Activated effector memory CD4-positive, alpha-beta T cell treated with Interleukin-2 at 50 U/mL for 16 hours (primary cell): ENCODE data around the gene INPP5F.

ENCODE experiments used
- DNase-seq: peaks from one replicate; pipeline ENCODE4 v3.0.0-alpha.2; 2020

The INPP5F gene, protein sequence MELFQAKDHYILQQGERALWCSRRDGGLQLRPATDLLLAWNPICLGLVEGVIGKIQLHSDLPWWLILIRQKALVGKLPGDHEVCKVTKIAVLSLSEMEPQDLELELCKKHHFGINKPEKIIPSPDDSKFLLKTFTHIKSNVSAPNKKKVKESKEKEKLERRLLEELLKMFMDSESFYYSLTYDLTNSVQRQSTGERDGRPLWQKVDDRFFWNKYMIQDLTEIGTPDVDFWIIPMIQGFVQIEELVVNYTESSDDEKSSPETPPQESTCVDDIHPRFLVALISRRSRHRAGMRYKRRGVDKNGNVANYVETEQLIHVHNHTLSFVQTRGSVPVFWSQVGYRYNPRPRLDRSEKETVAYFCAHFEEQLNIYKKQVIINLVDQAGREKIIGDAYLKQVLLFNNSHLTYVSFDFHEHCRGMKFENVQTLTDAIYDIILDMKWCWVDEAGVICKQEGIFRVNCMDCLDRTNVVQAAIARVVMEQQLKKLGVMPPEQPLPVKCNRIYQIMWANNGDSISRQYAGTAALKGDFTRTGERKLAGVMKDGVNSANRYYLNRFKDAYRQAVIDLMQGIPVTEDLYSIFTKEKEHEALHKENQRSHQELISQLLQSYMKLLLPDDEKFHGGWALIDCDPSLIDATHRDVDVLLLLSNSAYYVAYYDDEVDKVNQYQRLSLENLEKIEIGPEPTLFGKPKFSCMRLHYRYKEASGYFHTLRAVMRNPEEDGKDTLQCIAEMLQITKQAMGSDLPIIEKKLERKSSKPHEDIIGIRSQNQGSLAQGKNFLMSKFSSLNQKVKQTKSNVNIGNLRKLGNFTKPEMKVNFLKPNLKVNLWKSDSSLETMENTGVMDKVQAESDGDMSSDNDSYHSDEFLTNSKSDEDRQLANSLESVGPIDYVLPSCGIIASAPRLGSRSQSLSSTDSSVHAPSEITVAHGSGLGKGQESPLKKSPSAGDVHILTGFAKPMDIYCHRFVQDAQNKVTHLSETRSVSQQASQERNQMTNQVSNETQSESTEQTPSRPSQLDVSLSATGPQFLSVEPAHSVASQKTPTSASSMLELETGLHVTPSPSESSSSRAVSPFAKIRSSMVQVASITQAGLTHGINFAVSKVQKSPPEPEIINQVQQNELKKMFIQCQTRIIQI

GRCh38 chr10:119725828-119726675 lies at the start of gene INPP5F:
TSS of gene INPP5F (plus strand) at chr10:119726050. CDS start at chr10:119726263, 213 bp downstream.
- DNase-seq = peak; percentile 99

- no peak for DNase-seq
These were observed 48.7 kb upstream of the INPP5F start for GRCh38 chr10:119677126-119677525.

- no peak for DNase-seq
These were observed 47.7 kb upstream of the INPP5F start for GRCh38 chr10:119677904-119678755.

DNA sequence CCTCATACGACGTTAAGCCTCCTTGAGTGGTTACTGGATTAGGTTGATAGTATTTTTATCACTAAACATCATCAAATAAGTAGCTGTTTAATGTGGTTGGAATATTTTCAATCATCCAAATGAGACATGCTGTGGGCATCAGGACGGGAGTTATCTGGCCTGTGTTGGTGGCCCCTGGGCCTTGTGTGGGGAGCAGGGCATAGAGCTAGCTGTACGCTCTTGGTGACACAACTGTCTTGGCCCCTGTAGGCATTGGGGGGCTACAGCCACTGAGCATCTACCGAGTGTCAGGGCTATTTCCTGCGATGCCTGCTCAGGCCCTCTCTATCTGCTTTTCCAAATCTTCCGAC lies 46.4 kb upstream of the INPP5F start:
- no peak for DNase-seq

DNA sequence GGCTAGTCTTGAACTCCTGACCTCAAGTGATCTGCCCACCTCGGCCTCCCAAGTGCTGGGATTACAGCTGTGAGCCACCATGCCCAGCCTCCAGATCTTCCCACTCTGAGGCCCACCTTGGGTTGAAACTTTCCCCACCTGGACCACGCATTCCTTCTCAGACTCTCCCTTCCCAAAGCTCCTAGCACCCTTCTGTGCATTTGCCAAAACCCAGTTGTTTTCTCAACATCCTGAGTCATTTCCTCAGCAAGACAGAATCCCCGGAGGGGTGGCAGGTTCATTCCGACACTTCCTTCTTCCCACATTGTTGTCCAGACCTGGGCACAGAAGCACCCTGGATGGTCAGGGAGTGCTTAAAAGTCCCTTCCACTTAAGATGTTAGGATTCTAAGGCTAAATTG lies 45.8 kb upstream of the INPP5F start:
- no peak for DNase-seq

DNA sequence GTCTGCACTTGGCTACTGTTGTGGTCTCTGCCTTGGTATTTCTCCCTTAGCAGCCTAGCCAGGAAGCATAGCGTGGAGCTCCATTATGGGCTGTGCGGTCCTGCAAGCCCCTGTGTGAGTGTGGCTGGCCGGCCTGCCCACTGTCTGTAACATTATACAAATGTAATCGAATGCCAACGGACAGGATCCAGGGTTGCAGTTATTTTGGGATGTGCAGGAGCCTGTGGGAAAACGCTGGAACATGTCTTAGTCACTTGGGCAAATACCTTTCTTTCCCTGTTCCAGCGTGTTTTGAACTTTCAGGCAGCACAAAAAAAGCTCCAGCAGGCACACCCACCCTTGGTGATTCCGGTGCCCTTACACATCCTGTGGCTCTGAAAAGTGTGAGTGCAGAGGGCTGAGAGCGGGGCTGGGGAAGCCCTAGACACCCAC lies 45.2 kb upstream of the INPP5F start:
- no peak for DNase-seq

DNA sequence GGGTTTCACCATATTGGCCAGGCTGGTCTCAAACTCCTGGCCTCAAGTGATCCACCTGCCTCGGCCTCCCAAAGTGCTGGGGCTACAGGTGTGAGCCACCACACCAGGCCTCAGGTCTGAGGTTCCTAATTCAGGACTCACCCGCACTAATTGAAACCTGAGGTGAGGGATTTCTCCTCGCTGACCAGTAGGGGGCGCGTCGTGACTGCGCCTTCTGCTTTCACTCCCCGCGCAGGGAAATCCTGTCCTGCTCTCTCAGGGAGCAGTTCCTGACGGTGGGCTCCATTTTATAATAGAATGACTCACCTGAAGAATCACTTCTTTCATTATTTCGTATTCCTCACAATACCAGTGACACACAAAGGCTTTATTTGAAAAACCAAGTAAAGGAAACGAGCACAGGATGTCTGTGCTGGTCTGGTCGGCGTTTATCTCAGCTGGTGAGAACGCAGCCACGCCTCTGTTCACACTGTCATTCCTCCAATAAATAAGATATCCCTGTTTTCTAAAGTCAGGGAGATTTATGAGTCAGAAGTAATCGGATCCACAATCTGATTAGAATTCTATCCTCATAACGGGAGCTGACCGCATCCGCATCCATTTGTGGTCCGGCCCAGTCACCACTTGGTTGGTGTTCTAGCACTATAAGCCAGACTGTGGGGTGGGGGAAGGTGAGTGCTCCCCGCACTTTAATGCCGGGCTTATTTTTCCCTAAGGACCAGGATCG lies 39.2 kb upstream of the INPP5F start:
- DNase-seq = peak; percentile 66

DNA sequence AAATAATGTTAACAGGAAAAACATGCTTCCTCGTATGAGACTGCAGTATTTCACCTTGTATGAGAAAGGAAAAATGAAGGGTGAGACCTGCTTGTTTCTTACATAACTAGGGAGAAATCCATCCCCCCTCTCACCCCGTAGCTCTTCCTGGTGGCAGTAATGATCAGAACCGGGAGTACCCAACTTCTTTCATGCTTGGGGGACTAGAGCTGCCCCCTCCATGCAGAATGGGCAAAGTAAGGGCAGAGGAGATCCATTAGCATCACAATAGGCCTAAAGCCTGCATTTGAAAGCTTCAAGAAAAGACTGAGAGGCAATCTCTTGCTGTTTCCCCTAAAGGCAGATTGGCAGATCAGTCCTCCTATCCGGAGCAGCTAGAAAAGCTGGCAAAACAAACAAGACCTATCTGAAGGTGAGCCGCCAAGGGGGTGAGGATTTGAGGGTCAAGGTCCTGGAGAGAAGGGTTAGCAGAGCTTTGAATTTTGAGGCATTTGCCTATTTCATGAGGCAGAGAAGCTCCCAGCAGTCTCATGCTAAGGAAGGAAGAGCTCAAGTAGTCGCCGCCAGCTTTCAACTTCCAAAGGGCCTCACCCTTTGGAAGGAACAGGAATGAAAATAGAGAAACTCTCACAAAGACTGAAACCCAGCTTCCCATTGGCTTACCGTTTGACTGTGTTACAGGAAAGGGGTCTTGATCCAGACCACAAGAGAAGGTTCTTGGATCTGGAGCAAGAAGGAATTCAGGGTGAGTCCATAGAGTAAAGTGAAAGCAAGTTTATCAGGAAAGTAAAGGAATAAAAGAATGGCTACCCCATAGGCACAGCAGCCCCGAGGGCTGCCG lies 38.4 kb upstream of the INPP5F start:
- DNase-seq = no peak

DNA sequence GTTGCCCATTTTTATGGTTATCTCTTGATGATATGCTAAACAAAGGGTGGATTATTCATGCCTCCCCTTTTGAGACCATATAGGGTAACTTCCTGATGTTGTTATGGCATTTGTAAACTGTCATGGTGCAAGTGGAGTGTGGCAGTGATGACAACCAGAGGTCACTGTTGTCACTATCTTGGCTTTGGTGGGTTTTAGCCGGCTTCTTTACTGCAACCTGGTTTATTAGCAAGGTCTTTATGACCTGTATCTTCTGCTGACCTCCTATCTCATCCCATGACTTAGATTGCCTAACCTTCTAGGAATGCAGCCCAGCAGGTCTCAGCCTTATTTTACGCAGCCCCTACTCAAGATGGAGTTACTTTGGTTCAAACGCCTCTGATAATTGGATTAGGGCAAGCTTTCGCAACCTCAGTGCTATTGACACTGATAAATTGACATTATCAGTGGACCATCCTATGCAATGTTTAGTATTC lies 37.8 kb upstream of the INPP5F start:
- no peak for DNase-seq

DNA sequence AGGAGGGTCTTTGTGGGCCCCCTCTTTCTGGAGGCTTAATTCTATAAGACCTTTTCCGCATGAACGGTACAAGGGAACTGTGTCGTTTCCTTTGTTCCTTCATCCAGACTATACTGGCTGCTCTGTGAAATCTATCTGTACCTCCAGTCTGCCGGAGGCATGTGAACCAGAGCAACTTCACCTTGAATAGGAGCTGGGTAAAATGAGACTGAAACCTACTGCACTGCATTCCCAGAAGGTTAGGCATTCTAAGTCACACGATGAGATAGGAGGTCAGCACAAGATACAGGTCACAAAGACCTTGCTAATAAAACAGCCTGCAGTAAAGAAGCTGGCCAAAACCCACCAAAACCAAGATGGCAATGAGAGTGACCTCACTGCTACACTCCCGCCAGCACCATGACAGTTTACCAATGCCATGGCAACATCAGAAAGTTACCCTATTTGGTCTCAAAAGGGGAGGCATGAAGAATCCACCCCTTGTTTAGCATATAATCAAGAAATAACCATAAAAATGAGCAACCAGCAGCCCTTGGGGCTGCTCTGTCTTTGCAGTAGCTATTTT lies 36.8 kb upstream of the INPP5F start:
- DNase-seq = no peak

DNA sequence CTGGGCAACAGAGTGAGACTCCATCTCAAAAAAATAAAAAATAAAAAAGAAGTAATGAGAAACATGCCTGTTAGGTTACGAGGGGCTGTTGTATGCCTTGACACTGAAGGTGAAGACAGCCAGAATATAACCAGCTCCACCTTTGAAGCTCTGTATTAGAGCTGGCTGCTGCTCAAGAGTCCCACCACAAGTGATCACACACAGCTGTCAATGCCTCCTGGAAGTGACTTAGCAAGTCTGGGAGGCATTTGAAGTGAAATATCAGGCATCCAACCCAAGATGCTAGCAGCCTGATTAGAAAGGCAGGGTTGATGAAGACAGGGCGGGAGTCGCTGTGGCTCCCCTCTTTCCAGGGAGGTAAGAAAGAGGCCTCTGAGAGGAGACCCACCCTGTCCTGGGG lies 34.1 kb upstream of the INPP5F start:
- DNase-seq = no peak

DNA sequence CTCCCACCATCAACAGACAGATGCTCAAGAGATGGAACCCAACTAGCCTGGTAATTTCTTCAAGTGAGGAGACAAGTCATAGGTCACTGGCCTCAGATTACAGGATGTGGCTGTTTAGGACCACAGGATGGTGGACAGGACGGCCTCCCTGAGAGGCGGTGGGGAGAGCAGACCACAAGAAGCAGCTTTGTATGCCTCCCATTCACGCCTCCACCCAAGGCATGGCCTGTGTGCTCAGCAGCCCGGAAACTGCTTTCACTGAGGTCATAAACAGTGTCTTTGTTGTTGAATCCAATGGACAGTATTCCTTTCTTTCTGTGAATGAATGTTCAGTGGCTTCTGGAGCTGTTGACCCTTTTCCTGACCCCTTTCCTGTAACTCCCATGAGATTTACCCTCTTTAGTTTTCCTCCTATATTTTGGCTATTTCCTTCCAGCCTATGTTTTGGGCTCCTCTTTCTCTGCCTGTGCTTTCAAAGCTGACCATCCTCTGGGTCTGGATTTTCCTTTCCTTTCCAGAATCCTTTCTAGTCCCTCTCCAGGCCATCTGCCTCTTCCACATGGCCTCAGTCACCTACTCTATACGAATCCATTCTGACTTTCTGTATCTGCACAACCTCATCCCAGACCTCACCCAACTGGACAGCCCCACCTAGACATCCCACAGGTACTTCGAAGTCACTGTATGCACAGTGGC lies 32.4 kb upstream of the INPP5F start:
- DNase-seq = no peak

- DNase-seq = no peak
These were observed 31.2 kb upstream of the INPP5F start for GRCh38 chr10:119694608-119695007.

- no peak for DNase-seq
These were observed 25.4 kb upstream of the INPP5F start for GRCh38 chr10:119700321-119700954.

- no peak for DNase-seq
These were observed 24.0 kb upstream of the INPP5F start for GRCh38 chr10:119701861-119702260.

DNA sequence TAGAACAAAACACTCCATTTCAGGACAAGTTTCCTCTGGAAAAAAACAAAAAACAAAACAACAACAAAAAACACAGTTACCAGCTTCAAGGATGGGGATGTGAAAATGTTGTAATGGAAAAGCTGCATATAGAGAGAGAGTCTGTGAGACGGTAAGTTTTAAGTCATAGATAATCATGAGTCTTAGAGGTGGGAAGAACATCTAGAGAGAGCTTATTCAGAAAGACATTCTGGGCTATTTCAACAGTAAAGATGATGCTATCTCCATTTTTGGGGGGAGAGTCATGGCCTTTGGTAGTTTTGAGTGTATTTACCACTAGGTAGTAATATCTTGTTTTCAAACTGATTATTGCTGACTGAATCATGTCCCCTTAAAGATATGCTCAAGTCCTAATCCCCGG lies 23.3 kb upstream of the INPP5F start:
- no peak for DNase-seq

DNA sequence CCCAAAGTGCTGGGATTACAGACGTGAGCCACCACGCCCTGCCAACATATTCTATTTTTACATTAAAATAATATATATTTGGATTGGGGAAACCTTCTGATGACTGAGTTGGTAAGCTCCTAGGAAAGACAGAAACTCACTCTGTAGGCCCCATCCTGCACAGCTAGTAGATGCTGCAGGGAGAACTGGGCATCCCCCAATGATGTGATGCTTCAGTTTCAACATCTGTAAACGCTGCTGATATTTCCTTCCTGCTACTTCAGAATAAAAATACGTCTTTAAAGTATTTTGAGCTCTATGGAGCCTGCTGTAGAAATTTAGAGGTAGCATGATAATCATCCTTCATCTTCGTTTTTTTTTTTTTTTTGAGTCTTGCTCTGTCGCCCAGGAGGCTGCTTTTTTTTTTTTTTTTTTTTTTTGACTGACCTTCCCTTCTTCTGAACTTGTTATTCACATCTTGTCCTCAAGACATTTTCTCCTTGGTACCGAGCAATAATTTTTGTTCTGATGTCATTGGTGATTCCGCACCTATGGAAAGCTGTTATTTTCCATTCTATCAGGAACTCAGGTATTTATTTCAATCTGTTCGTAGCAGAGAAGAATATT lies 21.8 kb upstream of the INPP5F start:
- DNase-seq = no peak

DNA sequence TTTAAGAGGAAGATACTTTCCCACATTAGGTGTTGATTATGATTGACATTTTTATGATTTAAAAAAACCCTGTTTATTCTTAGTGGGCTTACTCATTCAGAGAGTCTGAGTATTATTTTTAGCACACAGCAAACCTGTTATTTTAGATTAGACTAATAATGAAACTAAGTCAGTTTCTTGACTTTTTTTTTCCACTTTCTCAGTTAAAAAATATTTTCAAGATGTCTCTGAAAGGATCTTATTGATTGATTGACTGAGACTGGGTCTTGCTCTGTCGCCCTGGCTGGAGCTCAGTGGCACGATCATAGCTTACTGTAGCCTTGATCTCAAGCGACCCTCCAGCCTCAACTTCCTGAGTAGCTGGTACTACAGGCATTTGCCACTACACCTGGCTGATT lies 20.4 kb upstream of the INPP5F start:
- no peak for DNase-seq
